NCI-H1417 treated with DMSO at 0.1 percent for 48 hours (cell line): ENCODE measurements around the gene CARD14.
"Not testable (repeated sequence)": the region's sequence is repeated elsewhere in the genome, so short reads cannot be mapped to it uniquely, and the experiment has no call there.

Experiments used
- DNase-seq: peaks from one replicate; lab custom pipeline; 2025; lab: John Stamatoyannopoulos, UW

Gene CARD14

DNA sequence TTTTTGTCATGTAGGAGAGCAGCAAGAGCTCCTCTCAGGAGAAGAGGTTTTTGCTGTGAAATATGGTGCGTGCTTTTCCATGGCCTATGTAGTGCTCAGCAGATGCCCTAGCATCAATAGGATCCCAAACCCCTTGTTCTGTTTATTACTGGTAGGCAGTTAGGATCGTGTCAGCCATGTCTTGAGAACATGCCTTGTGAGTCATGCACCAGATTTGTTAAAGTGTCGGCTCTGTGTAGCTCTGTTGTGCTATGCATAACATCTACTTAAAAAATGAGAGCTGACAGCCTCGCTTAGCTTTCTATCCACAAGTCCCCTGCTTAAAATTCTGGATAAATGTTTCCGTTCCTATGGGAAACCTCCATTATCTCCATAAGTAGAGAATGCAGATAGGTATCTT is 18.5 kb upstream of the CARD14 start:
- DNase-seq = no peak

DNA sequence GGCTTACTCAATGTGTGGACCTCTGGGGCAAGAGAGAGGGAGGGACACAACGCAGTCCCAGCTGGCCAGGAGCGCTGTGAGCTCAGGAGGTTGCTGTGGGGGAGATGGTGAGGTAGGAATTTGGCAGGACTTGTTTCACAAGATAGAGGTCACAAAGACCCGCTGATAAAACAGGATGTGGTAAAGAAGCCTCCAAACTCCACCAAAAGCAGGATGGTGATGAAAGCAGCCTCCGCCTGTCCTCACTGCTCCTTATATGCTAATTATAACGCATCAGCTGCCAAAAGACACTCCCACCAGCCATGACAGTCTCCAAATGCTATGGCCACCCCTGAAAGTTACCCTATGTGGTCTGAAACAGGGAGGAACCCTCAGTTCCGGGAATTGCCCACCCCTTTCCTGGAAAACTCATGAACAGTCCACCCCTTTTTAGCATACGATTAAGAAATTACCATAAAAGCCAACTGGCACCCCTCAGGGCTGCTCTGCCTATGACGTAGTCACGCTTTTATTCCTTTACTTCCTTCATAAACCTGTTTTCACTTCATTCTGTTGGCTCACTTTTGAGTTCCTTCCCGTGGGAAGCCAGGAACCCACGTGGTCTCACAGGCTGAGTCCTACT is 17.6 kb upstream of the CARD14 start:
- no peak for DNase-seq

DNA sequence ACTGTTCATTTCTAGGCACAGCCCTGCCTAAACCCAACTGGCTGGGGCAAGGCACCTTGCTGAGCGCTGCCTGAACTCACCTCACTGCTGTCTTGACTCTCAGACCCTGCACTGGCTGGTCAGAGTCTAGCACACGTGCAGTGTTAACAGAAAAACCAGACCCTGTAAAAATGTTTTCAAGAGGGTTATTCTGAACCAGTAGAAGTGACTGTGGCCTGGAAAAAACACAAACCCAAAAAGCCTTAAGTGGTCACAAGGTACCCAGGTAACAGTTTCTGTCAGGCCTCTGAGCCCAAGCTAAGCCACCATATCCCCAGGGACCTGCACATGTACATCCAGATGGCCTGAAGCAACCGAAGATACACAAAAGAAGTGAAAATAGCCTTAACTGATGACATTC is 16.8 kb upstream of the CARD14 start:
- no peak for DNase-seq

DNA sequence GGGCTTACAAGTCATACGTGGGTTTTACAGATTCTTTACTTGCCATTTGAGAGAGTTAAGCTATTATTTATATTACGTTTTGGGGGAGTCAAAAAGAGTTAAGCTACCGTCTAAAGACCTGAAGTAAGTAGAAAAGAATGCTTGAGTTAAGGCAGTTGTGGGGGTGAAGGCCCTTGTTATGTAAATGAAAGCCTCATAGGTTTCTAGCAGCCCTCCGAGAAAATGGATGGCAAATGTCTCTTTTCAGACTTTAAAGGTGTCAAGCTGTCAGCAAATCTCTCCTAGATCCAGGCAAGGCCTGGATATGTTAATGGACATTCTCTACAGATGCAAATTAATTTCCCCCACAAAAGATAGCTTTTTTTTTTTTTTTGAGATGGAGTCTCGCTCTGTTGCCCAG is 15.7 kb upstream of the CARD14 start:
- no peak for DNase-seq

DNA sequence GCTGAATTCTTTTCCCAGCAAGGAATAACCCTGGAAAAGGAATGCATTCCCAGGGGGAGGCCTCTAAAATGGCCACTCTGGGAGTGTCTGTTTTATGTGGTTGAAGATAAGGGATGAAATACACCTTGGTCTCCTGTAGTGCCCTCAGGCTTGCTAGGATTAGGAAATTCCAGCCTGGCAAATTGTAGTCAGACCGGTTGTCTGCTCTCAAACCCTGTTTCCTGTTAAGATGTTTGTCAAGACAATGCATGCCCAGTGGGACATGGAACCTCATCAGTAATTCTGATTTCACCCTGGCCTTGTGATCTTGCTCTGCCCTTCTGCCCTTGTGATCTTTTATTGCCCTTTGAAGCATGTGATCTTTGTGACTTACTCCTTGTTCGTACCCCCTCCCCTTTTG is 14.2 kb upstream of the CARD14 start:
- DNase-seq = not testable (repeated sequence)

DNA sequence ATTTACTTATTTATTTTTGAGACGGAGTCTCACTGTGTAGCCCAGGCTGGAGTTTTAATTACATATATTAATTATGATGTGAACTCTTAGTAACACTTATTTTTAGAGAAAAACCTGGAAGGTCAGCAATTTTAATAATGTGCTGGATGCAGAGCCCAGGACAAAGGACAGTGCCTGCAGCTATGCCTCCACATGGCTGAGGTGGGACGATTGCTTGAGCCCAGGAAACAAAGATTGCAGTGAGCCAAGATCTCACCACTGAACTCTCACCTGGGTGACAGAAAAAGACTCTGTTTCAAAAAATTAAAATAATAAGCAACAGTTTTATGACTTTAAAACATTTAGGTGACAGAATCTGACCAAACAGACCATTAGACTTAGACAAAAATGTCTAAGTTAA is 11.0 kb upstream of the CARD14 start:
- no peak for DNase-seq

DNA sequence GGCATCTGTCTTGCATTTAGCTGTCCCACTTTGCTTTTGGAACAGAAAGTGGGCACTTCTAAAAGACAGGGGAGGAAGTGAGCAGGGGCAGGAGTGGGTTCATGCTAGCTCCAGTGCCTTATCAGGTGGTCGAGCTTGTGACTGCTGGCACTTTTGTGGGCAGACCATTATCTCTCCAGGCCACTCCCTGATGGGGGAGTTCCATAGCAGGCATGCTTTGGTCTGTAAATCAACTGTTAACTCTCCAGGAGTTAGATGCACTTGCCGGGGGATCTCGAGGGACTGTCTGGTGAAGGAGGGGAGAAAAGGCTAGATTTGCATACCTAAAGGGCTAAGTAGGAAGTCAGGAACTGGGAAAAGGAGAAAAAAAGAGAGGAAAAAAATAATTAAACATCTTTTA is 9.3 kb upstream of the CARD14 start:
- DNase-seq = no peak

DNA sequence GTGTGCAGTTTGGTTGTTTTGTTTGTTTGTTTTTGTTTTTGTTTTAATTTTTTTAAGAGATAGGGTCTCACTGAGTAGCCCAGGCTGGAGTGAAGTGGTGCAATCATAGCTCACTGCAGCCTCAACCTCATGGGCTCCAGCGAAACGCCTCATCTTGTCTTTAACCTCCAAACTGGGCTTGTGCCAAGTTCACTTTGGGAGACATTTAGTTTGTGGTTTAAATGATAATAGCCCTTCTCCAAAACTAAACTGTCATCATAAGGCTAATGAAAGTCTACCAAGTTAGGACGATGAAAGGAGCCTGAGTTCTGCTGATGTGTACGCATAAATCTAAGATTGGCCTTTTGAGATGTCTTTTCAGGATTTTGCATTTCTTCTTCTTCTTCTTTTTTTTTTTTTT is 6.5 kb upstream of the CARD14 start:
- DNase-seq = no peak

DNA sequence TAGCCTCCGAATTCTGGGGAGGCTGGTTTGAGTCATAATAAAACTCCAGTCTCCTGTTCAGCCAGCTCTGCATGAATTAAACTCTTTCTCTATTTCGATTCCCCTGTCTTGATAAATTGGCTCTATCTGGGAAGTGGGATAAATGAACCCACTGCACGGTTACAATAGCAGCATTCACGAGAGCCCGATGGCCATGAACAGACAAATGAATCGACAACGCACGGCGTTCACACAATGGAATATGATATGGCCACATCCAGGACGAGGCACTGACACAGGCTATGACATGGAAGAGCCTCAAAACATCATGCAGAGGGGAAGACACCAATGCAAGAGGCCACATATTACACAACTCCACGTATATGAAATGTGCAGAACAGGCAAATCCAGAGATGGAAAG is 5.6 kb upstream of the CARD14 start:
- no peak for DNase-seq

DNA sequence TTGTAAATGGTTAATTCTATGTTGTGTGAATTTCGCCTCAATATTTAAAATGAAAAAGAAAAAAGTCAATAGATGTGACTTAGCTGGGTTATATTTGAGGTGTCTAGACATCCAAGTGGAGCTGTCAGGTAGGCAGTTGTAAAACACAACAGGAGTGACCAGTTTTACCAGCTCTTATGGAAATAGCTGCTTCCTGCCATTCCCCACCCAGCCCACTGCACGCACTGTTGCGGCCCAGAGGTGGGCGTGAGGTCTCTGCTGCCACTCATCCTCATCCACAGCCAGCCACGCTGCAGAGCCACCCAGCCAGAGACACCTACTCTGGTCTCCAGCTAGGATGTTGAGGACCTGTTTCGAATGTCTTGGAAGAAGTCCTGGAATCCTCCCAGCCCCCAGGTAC is 3.4 kb upstream of the CARD14 start:
- DNase-seq = no peak

DNA sequence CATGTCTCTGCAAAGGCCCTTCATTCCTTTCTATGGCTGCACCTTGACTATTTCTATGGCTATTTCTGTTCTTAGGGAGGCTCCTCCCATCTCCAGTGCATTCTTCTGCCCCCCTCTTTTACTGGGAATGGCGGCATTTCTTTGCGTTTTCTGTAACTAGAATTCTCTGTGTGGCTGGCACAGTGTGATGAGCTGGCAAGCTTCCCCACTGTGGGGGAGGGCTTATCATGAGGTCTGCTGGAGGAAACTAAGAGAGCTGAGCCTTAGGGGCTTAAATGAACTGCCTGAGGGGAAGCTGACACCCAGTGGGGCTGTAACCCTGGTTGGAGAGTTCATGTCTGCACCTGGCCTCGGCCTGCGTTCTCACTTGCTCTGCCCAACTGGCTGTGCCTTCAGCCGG is 1.5 kb upstream of the CARD14 start:
- no peak for DNase-seq

DNA sequence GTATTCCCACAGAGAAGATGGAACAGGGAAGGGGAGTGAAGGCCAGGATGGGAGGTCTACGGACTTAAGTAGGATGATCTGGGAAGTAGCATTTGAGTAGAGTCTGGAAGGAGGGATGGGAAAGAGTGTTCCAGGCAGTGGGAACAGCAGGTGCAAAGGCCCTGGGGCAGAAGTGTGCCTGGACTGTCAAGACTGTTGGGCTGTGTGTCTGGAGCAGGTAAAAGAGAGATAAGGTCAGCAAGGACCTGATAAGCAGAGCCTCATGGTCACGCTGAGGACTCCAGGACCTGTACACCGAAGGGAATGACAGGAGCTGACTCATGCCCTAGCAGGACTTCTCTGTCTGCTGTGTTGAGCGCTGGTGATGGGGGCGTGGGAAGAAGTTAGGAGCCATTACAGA is 723 bp upstream of the CARD14 start:
- no peak for DNase-seq

DNA sequence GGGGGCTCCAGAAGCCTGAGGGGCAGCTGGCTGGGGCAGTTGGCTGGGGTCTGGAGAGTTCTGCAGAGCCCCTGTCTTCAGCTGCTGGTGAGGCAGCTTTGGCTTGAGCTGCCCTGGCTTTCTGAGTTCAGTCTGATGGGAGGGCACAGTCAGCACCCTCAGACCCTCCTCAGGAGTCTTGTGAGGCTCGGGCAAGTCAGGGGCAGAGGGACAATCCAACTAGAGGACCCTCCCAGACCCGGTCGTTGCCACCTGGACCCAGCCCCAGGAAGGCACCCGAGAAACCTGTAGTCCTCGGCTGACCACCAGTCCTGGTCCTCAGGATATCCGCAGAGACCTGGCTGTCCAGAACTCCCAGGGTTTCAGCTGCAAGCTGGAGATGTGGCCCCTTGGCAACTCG is 1.9 kb downstream of the CARD14 start:
- DNase-seq = no peak

DNA sequence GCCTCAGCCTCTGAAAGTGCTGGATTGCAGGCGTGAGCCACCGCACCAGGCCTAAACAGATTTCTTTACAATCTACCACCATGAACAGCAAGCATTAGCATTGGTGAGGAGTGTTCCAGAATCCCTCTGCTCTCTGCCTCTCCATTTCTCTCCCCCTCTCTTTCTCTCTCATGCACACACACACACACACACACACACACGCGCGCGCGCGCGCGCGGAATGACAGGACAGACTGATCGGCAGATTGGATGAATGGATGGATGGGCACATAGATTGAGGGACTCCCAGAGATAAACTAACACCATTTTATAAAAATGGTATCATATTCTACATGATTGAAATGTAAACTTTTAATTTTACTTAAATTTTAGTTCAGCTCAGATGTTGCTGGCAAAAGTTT is 3.3 kb downstream of the CARD14 start:
- no peak for DNase-seq

DNA sequence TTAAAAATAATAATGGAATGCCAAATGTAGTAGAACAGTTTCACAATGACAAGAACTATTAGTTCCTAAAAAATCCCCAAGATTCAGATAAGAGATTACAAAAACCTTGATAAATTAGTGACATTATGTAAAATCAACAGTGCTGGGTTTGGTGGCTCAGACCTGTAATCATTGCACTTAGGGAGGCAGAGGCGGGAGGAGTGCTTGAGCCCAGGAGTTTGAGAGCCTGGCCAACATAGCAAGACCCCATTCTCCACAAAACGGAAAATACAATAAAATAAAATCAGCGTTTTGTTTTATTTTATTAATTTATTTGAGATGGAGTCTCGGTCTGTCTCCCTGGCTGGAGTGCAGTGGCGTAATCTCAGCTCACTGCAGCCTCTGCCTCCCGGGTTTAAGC is 4.1 kb downstream of the CARD14 start:
- DNase-seq = no peak

DNA sequence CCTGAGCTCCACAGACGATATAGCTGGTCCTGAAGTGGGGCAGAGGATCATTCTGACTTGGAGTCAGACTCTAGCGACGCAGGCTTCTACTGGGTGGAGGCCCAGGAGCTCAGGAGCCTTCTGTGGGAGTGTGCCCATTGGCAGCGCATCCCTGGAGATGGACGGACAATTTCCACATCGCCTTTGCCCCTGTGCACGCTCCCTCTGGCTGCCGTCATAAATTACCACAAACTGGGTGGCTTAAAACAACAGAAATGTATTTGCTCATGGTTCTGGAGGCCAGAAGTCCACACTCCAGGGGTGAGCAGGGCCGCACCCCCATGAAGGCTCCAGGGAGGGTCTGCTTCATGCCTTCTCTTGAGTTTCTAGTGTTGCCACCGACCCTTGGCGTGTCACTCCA is 6.9 kb downstream of the CARD14 start:
- no peak for DNase-seq

DNA sequence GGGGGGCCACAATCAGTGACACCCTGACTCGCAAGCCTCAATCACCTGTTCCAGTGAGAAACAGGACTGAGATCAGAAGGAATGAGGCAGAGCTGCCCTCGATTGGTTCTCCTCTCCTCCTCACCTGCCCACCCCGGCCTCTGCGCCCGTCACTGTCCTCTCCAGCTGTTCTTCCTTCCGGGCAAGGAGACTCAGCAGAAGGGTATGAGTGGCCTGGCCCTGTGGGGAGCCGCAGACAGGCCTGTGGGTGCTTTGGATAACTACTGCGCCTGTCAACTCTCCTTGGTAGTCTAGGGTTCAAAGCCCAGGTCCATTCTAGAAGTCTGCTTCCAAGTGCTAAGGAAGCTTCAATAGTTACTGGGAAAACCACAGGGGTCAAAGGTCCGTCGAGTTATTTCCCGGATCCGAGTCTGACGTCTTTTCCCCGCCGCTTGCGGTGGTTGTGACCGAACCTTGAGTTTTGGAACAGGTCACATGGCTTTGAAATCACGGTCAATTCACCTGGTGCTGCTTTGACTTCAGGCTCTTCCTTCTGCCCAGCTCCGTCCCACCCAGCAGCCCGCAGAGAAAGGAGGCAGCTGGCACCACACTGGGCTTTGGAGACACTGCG is 8.3 kb downstream of the CARD14 start:
- no peak for DNase-seq

DNA sequence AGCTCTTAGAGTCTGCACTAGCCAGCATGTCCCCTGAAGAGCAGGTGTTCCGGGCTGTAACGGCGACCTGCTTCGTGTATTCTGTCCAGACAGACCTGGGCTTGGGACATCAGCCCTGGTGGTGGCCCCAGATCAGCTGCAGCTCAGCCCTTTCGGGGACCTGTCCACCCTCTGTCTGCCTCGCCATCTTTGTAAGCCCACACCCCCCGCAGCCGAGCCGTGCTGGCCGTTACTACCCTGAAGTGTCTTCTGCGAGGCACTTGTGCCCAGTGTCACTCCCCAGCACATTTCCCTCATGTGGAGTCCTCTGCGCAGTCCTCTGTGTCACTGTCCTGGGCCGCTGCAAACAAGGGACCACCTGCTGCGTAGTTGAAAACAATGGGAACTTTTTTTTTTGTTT is 10.4 kb downstream of the CARD14 start:
- no peak for DNase-seq

DNA sequence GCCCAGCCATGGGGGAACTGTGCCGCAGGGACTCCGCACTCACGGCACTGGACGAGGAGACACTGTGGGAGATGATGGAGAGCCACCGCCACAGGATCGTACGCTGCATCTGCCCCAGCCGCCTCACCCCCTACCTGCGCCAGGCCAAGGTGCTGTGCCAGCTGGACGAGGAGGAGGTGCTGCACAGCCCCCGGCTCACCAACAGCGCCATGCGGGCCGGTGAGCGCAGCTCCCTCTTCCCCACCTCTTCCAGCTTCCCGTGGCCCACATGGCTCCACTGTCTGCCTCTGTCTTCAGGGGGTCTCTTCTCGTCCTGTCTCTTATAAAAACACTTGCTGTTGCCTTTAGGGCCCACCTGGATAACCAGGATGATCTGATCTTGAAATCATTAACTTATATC is 11.6 kb downstream of the CARD14 start:
- DNase-seq = no peak

DNA sequence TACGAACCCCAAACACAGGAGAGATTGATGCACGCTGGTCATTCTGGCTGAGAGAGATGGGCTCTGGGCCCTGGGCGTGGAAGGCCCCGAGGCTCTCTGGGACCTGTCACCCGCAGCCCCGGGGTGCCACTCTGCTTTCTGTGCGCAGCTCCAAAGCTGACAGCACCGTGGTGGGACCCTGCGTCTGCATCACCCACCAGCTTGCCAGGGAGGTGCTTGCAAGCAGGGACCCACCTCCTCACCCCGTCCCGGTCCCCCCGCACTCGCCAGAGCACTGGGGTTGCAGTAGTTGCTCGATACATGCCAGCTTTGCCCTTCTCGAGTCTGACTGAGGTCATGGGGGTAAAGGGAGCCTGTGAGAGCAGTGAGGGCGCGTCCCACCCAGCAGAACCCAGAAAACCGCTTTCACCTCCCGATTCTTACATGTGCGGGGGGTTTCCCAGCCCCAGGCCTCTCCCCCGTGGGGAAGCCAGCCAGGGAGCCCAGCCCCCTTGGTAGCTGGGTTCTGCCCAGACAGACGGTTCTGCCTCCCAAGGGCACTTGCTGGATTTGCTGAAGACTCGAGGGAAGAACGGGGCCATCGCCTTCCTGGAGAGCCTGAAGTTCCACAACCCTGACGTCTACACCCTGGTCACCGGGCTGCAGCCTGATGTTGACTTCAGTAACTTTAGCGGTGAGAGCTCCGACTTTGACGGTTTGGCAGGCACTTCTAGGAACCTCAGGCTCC is 12.5 kb downstream of the CARD14 start:
- DNase-seq = no peak

DNA sequence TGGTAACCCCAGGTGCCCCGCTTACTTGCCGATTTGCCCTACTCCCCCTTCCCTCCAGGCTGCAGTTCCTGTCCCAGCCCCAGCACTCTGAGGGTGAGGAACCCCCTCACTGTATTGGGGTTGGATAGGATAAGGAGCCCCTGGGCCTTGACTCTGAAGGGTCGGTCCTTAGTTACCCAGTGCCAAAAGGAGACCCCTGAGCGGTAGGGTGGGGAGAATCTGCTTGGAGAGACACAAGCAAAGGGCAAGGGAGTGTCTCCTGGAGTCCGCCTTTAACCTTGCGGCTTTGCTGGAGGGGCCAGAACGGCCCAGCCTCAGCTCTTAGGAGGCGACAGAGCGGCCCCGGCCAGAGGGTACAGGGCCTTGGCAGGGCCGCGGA is 13.0 kb downstream of the CARD14 start:
- DNase-seq = no peak

DNA sequence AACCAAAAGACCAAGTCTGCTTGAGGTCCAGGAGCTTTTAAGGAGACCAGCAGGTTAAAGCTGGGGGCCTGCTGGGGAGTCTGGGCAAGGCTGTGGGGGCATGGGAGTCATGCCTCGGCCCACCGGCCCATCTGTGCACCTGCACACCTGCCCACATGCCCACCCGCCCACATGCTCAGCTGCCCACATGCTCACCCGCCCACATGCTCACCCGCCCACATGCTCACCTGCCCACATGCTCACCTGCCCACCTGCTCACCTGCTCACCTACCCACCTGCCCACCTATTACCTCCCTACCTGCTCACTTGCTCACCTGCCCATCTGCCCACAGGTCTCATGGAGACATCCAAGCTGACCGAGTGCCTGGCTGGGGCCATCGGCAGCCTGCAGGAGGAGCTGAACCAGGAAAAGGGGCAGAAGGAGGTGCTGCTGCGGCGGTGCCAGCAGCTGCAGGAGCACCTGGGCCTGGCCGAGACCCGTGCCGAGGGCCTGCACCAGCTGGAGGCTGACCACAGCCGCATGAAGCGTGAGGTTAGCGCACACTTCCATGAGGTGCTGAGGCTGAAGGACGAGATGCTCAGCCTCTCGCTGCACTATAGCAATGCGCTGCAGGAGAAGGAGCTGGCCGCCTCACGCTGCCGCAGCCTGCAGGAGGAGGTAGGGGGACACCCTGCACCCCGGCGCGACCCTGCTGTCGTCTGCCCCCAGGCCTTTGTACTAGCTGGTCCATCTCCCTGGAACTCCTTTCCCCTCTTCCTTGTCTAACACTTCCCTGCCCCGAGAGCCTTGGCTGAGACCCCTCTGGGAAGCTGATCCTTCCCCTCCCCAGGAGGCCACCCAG is 14.0 kb downstream of the CARD14 start:
- DNase-seq = no peak

DNA sequence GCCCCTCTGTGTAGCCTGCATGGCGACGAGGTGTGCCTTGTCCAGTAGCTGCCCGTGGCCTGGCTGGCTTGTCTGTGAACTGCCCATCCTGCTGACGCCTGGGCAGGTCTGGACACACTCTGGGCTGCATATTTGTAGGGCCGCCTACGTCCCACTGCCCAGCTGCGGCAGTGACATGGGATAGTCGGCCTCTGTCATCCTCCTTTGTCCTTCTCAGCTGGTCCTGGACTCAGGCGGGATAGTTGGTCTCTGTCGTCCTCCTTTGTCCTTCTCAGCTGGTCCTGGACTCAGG is 14.5 kb downstream of the CARD14 start:
- no peak for DNase-seq
